ENCODE results near the gene CTSZ.

GRCh38 chr20:59024111-59024530, 17.1 kb upstream of the CTSZ start:
- no peak for TF ChIP-seq POLR2A (IDR thresholded peaks at IDR 0.05)
- no peak for TF ChIP-seq CTCF (IDR thresholded peaks at IDR 0.05)

Measured in uterus (tissue), 2 donors.